ENCODE results near the gene JPT2. TPM values are rescaled to one million over a fixed set of nuclear protein-coding genes. Genes with fewer than 3 reads are reported as not detected.

The JPT2 gene
- 28.0 and 49.4 TPM in 2 replicates for total RNA-seq

GRCh38 chr16:1677942-1678499 is at the start of gene JPT2:
Gene JPT2, plus strand, starts transcription at chr16:1678279. Its CDS starts 34 bp downstream, at chr16:1678313.

GRCh38 chr16:1705688-1706385 is 27.8 kb downstream of the JPT2 start, which contains the start of gene MAPK8IP3:
Gene MAPK8IP3, plus strand, starts transcription at chr16:1706195. Its CDS starts 145 bp downstream, at chr16:1706340.

Other genes with a start within 250 kb of the JPT2 start
- gene PERCC1, start 247.2 kb upstream of the JPT2 start, total RNA-seq = not detected in 2 replicates
- 0.22 and 0.25 TPM in 2 replicates for gene CCDC154, start 233.7 kb upstream of the JPT2 start, total RNA-seq
- 64.7 and 110 TPM in 2 replicates for gene CLCN7, start 203.3 kb upstream of the JPT2 start, total RNA-seq
- gene PTX4, start 189.3 kb upstream of the JPT2 start, total RNA-seq = under 0.01 and 0.11 TPM in 2 replicates
- gene TELO2, start 184.9 kb upstream of the JPT2 start, total RNA-seq = 22.9 and 28.9 TPM in 2 replicates
- 4.8 and 7.2 TPM in 2 replicates for gene TMEM204, start 144.6 kb upstream of the JPT2 start, total RNA-seq
- gene IFT140, start 66.2 kb upstream of the JPT2 start, total RNA-seq = 27.2 and 42.7 TPM in 2 replicates
- 7.7 and 8.4 TPM in 2 replicates for gene CRAMP1, start 65.9 kb upstream of the JPT2 start, total RNA-seq
- gene MAPK8IP3, start 27.9 kb downstream of the JPT2 start, total RNA-seq = 42.9 and 44.9 TPM in 2 replicates
- gene NME3, start 93.3 kb downstream of the JPT2 start, total RNA-seq = 34.6 and 65.0 TPM in 2 replicates
- gene EME2, start 94.5 kb downstream of the JPT2 start, total RNA-seq = 11.7 and 16.5 TPM in 2 replicates
- gene MRPS34, start 94.9 kb downstream of the JPT2 start, total RNA-seq = 89.7 and 102 TPM in 2 replicates
- gene SPSB3, start 104.3 kb downstream of the JPT2 start, total RNA-seq = 29.0 and 37.5 TPM in 2 replicates
- 70.7 and 82.7 TPM in 2 replicates for gene NUBP2, start 104.7 kb downstream of the JPT2 start, total RNA-seq
- under 0.01 and 0.50 TPM in 2 replicates for gene IGFALS, start 115.4 kb downstream of the JPT2 start, total RNA-seq
- gene HAGH, start 148.5 kb downstream of the JPT2 start, total RNA-seq = 48.1 and 55.1 TPM in 2 replicates
- gene FAHD1, start 148.9 kb downstream of the JPT2 start, total RNA-seq = 66.5 and 87.0 TPM in 2 replicates
- gene MEIOB, start 193.9 kb downstream of the JPT2 start, total RNA-seq = 0.22 and 0.50 TPM in 2 replicates
- gene HS3ST6, start 240.1 kb downstream of the JPT2 start, total RNA-seq = not detected in 2 replicates